Heart right ventricle (tissue), 16 donors: ENCODE results near the gene APMAP. TPM values are rescaled to one million over a fixed set of nuclear protein-coding genes. Genes with fewer than 3 reads are reported as not detected.

ENCODE experiments used
- ATAC-seq, 8 donors: fragments of 200-7000 bp; cut with Tn5 transposase; one replicate each; pipeline ENCODE4 v1.9.1; 2020; ENCODE audit warnings: mild to moderate bottlenecking in 8 of 8, moderate library complexity in 8 of 8, moderate number of reproducible peaks in 1 of 8
- DNase-seq, 2 donors: peaks; one replicate each; pipeline ENCODE4 v3.0.0-alpha.2; 2020
- H3K27ac ChIP-seq, 10 donors: fragments of 200-600 bp; sonication (generic) in 2 of 10; one replicate each; pipeline versions ENCODE4 v1.5.0 to v1.8.0; 2020 to 2022; ENCODE audit warnings: mild to moderate bottlenecking in 3 of 10
- H3K27me3 ChIP-seq, 7 donors: fragments of 200-600 bp; one replicate each; pipeline ENCODE4 v1.8.0; 2021 to 2022; ENCODE audit warnings: mild to moderate bottlenecking in 2 of 7
- H3K36me3 ChIP-seq, 9 donors: fragments of 200-600 bp; sonication (generic) in 1 of 9; one replicate each; pipeline versions ENCODE4 v1.5.0 to v1.8.0; 2020 to 2022; ENCODE audit warnings: mild to moderate bottlenecking in 2 of 9
- H3K4me1 ChIP-seq, 9 donors: fragments of 200-600 bp; sonication (generic) in 1 of 9; one replicate each; pipeline versions ENCODE4 v1.5.0 to v1.8.0; 2020 to 2022; ENCODE audit warnings: mild to moderate bottlenecking in 4 of 9
- H3K4me3 ChIP-seq, 10 donors: fragments of 200-600 bp; sonication (generic) in 2 of 10; one replicate each; pipeline versions ENCODE4 v1.5.0 to v1.8.0; 2020 to 2022; ENCODE audit warnings: mild to moderate bottlenecking in 7 of 10, moderate library complexity in 2 of 10
- H3K9me3 ChIP-seq, 11 donors: fragments of 200-600 bp in 10 of 11; sonication (generic) in 2 of 11; one replicate each; pipeline versions ENCODE4 v1.5.0 to v1.8.0; 2013 to 2022; ENCODE audit warnings: mild to moderate bottlenecking in 2 of 11, control low read depth in 1 of 11, moderate library complexity in 1 of 11
- CTCF ChIP-seq, 9 donors: fragments of 200-600 bp; sonication (generic) in 2 of 9; IDR thresholded peaks; one replicate each; pipeline versions ENCODE4 v1.5.0 to v1.8.0; 2021 to 2022; ENCODE audit warnings: antibody characterized with exemption in 9 of 9, mild to moderate bottlenecking in 5 of 9, moderate library complexity in 1 of 9
- WGBS, 2 donors: extraction: QIAGEN DNeasy Blood & Tissue Kit; methylation state at CpG; one replicate each; pipeline ENCODE4 v1.1.7; 2013; ENCODE audit warnings: inconsistent platforms in 1 of 2; 5-methylcytosine and 5-hydroxymethylcytosine counted together
- intact Hi-C, 10 donors: fragments of 100-400 bp; cut with DNase I; formaldehyde crosslinking; loops; one replicate each; pipeline versions ENCODE4 v1.11.1 to v1.14.2; 2022
- polyA plus RNA-seq, 2 donors: library from polyadenylated mRNA; stranded (reverse); fragments of 200-250 nt; gene quantifications; one replicate each; pipeline ENCODE4 v1.2.3, GENCODE V29; 2013
- total RNA-seq, 10 donors: library from RNA; stranded (reverse); fragmentation: NEBNext Ultra II Directional in 3 of 10; extraction: Animal tissue kit (Norgen Biotek cat#: 25700) in 3 of 10; gene quantifications; one replicate each; pipeline versions ENCODE4 v1.2.1 to v1.2.4, GENCODE V29; 2021 to 2023
- donor health status: Arrhythmogenic right ventricular cardiomyopathy.
- donor health status: ischemic (EF 13 %, LVEDD 7.1; RV severe dilation, severe dysfunction).
- donor health status: healthy with polysubstance abuse.
- donor health status: DM: no; HTN: yes; CAD: no.
- donor health status: DM: no; HTN: no; CAD: no.
- donor health status: ischemic (EF 25% LVEDD 6.9; RV normal size, moderate dysfunction).
- donor health status: ischemic (EF 25% LVEDD 5.7; RV mildly dilated, moderate dysfunction).
- donor health status: healthy.
- donor health status: DM: yes; HTN: yes; CAD: no.
- donor health status: Ischemic cardiomyopathy.
- donor health status: ischemic (EF 35%, LVEDD 5.7; RV mildly dilated, moderate dysfunction).
- donor health status: nonischemic (EF 11% LVEDD 7.7; RV severe dilation, severe dysfunction).
- donor health status: DM: yes; HTN: yes; CAD: no.
- donor health status: PGD.
- donor health status: ischemic (EF 29% LVEDD 5.4; RV normal size, mild dysfunction).
- donor health status: nonischemic (EF 23%, LVEDD 6.1; RV moderate dilation, normal function).

The APMAP gene
- total and polyA plus RNA-seq, 12 donors, result 15.3 to 48.5 (median 33.1) TPM

- ATAC-seq, result no peak
- WGBS, 2 donors, result 70 to 76% methylated on average over 15 of the region's 15 CpGs
- no peak for TF ChIP-seq CTCF (IDR thresholded peaks at IDR 0.05)
- intact Hi-C loops, result loop anchor here in 1 of 10 donors (2.0 kb wide), 1 partner anchor 17 kb away; no protein-coding TSS in a partner anchor
- Histone ChIP-seq H3K36me3 (no peaks in the 10 kb centered on the region), H3K4me1 (peaks cover 69 to 100% (median 93%) of the 10 kb centered on the region in 9 donors), H3K27me3 (no peaks in the 10 kb centered on the region), H3K27ac (peak overlapping the region in 9 of 10 donors; percentile 76 to 98 (median 91)), H3K4me3 (no peak overlapping the region), H3K9me3 (no peaks in the 10 kb centered on the region)
- no peak for DNase-seq
Measured at GRCh38 chr20:25037288-25038102, 44.9 kb upstream of the APMAP start.

GRCh38 chr20:25036331-25036936 is 43.9 kb upstream of the APMAP start:
- peak overlapping the region in 1 of 10 donors; percentile 3 for H3K4me3 ChIP-seq
- DNase-seq, result no peak
- TF ChIP-seq CTCF (IDR thresholded peaks at IDR 0.05), result no peak

GRCh38 chr20:25035921-25036320 is 43.4 kb upstream of the APMAP start:
- no peak for ATAC-seq
- H3K4me3 ChIP-seq, result no peak overlapping the region
- WGBS, 2 donors, result 19 to 27% methylated on average over 4 of the region's 4 CpGs
- peaks cover 70 to 100% (median 89%) of the 10 kb centered on the region in 9 donors for H3K4me1 ChIP-seq
- no peaks in the 10 kb centered on the region for H3K27me3 ChIP-seq
- DNase-seq, result no peak
- H3K9me3 ChIP-seq, result no peaks in the 10 kb centered on the region
- peak overlapping the region in 9 of 10 donors; percentile 16 to 98 (median 91) for H3K27ac ChIP-seq
- no peaks in the 10 kb centered on the region for H3K36me3 ChIP-seq
- intact Hi-C loops, result no loop called here
- no peak for TF ChIP-seq CTCF (IDR thresholded peaks at IDR 0.05)

More at GRCh38 chr20:25036331-25036936, 43.9 kb upstream of the APMAP start:
- ATAC-seq, result no peak
- Histone ChIP-seq H3K36me3 (no peaks in the 10 kb centered on the region), H3K4me1 (peaks cover 69 to 100% (median 92%) of the 10 kb centered on the region in 9 donors), H3K27me3 (no peaks in the 10 kb centered on the region), H3K9me3 (no peaks in the 10 kb centered on the region), H3K27ac (peak overlapping the region in 9 of 10 donors; percentile 76 to 98 (median 91))
- WGBS, 2 donors, result 21 to 26% methylated on average over 7 of the region's 7 CpGs
- intact Hi-C loops, result no loop called here

GRCh38 chr20:25033924-25034300 is 41.4 kb upstream of the APMAP start:
- no peak for ATAC-seq
- intact Hi-C loops, result loop anchor here in 2 of 10 donors (2.0 to 5.0 kb wide), 2 partner anchors 19 to 33 kb away; no protein-coding TSS in a partner anchor

More at GRCh38 chr20:25033924-25034300, 41.4 kb upstream of the APMAP start:
- TF ChIP-seq CTCF (IDR thresholded peaks at IDR 0.05), result no peak
- no peak for DNase-seq
- peaks cover 52 to 94% (median 69%) of the 10 kb centered on the region in 9 donors for H3K4me1 ChIP-seq
- no peaks in the 10 kb centered on the region for H3K27me3 ChIP-seq
- no peak overlapping the region for H3K4me3 ChIP-seq
- H3K9me3 ChIP-seq, result no peaks in the 10 kb centered on the region
- peaks cover 0 to 19% (median 0%) of the 10 kb centered on the region in 9 donors for H3K36me3 ChIP-seq
- WGBS, 2 donors, result 40 to 50% methylated on average over 3 of the region's 3 CpGs
- peak overlapping the region; percentile 45 to 98 (median 78) for H3K27ac ChIP-seq
